Endothelial cell of umbilical vein (primary cell): ENCODE results near the gene ZNF362. TPM values are rescaled to one million over a fixed set of nuclear protein-coding genes. Genes with fewer than 3 reads are reported as not detected.

ENCODE experiments used
- BruUV-seq: library from RNA; stranded (reverse); fragments of 400-500 nt; replicated peaks from 2 replicates; lab custom pipeline; 2021; lab: Mats Ljungman, UMichigan
- CTCF ChIA-PET: fragments of 300-600, 350-600 bp; sonication (Branson Sonifier 250); formaldehyde crosslinking; loops from one replicate; lab custom pipeline; 2021; ENCODE audit warnings: antibody characterized with exemption, inconsistent platforms; lab: Charles Lee
- POLR2A ChIA-PET: fragments of 300-600, 350-600 bp; sonication (Branson Sonifier 250); formaldehyde crosslinking; loops from one replicate; lab custom pipeline; 2021; ENCODE audit warnings: antibody characterized with exemption, inconsistent platforms; lab: Charles Lee
- DNase-seq: peaks from one replicate; pipeline ENCODE4 v3.0.0-alpha.2; 2011; ENCODE audit warnings: low read depth, low spot score
- FAIRE-seq: peaks from 2 replicates; lab custom pipeline; 2011; peaks lifted over from hg19 to GRCh38; lab: Jason Lieb, UNC
- H2AFZ ChIP-seq: 2 replicates; pipeline ENCODE4 v1.6.0; 2012; ENCODE audit warnings: low read depth, low read length, control low read depth, inconsistent platforms
- H3K27ac ChIP-seq: 2 replicates; pipeline ENCODE4 v1.5.1; 2011; ENCODE audit warnings: low read depth, mild to moderate bottlenecking, control low read depth, low read length, moderate library complexity; ENCODE audit not compliant: insufficient read depth
- H3K27me3 ChIP-seq, 2 experiments: 2 replicates each; pipeline versions ENCODE4 v1.6.0 to v1.6.1; 2011; ENCODE audit warnings: low read length in 2 of 2, mixed read lengths in 1 of 2; ENCODE audit not compliant: control insufficient read depth in 2 of 2, insufficient read depth in 2 of 2
- H3K36me3 ChIP-seq, 2 experiments: 2 replicates in 1 of 2; 3 replicates in 1 of 2; pipeline ENCODE4 v1.5.1; 2011; ENCODE audit warnings: low read length in 2 of 2, mild to moderate bottlenecking in 1 of 2, moderate library complexity in 1 of 2; ENCODE audit not compliant: control insufficient read depth in 2 of 2, insufficient read depth in 2 of 2; ENCODE audit errors: extremely low read depth in 1 of 2
- H3K4me1 ChIP-seq: 3 replicates; pipeline ENCODE4 v1.5.1; 2011; ENCODE audit warnings: mild to moderate bottlenecking, low read length; ENCODE audit not compliant: control insufficient read depth, insufficient read depth; ENCODE audit errors: extremely low read depth
- H3K4me2 ChIP-seq: 2 replicates; pipeline ENCODE4 v1.6.1; 2011; ENCODE audit warnings: low read length, control low read depth, mixed read lengths; ENCODE audit not compliant: insufficient read depth
- H3K4me3 ChIP-seq, 3 experiments: fragments of 200-600 bp in 1 of 3; sonication (generic), shearing (Covaris generic) in 1 of 3; replicated peaks in 1 of 3; 2 replicates each; pipeline ENCODE4 v1.5.1; 2011 to 2016; ENCODE audit warnings: control low read depth in 3 of 3, low read length in 3 of 3, mild to moderate bottlenecking in 2 of 3, inconsistent platforms in 1 of 3, low read depth in 1 of 3, moderate library complexity in 1 of 3; ENCODE audit not compliant: insufficient read depth in 1 of 3
- H3K79me2 ChIP-seq: 2 replicates; pipeline ENCODE4 v1.6.0; 2012; ENCODE audit warnings: low read length, inconsistent platforms; ENCODE audit not compliant: control insufficient read depth, insufficient read depth
- H3K9ac ChIP-seq: replicated peaks from 2 replicates; pipeline ENCODE3; 2011; ENCODE audit warnings: low read length, control low read depth; ENCODE audit not compliant: insufficient read depth; ENCODE audit errors: extremely low read depth
- H3K9me1 ChIP-seq: replicated peaks from 3 replicates; pipeline ENCODE4 v1.6.0; 2011; ENCODE audit warnings: mild to moderate bottlenecking, low read length; ENCODE audit not compliant: control insufficient read depth, insufficient read depth; ENCODE audit errors: extremely low read depth
- H3K9me3 ChIP-seq: replicated peaks from 2 replicates; pipeline ENCODE4 v1.5.1; 2012; ENCODE audit warnings: low read length, inconsistent platforms; ENCODE audit not compliant: control insufficient read depth, insufficient read depth
- H4K20me1 ChIP-seq: replicated peaks from 2 replicates; pipeline ENCODE3; 2011; ENCODE audit warnings: mild to moderate bottlenecking, low read length; ENCODE audit not compliant: control insufficient read depth, insufficient read depth; ENCODE audit errors: extremely low read depth
- EZH2 ChIP-seq: IDR thresholded peaks from 2 replicates; pipeline ENCODE4 v1.6.1; 2012; ENCODE audit warnings: borderline replicate concordance, low read depth, mild to moderate bottlenecking, moderate library complexity, low read length, inconsistent platforms; ENCODE audit not compliant: severe bottlenecking
- FOS ChIP-seq: IDR thresholded peaks from 2 replicates; pipeline ENCODE4 v1.6.1; 2011; ENCODE audit warnings: mild to moderate bottlenecking, low read length, moderate library complexity, borderline replicate concordance; ENCODE audit not compliant: insufficient read depth
- GATA2 ChIP-seq: IDR thresholded peaks from 2 replicates; pipeline ENCODE4 v1.7.0; 2011; ENCODE audit warnings: low read depth, mild to moderate bottlenecking, moderate library complexity, mixed read lengths, low read length; ENCODE audit not compliant: insufficient read length, insufficient read depth
- JUN ChIP-seq: IDR thresholded peaks from 2 replicates; pipeline ENCODE4 v1.6.1; 2011; ENCODE audit warnings: borderline replicate concordance, low read depth; ENCODE audit not compliant: insufficient read length, insufficient read depth
- MYC ChIP-seq: IDR thresholded peaks from one replicate; pipeline ENCODE4 v1.6.1; 2011; ENCODE audit warnings: mild to moderate bottlenecking, low read depth, low read length
- POLR2A ChIP-seq: IDR thresholded peaks from 2 replicates; pipeline ENCODE4 v1.6.1; 2012; ENCODE audit warnings: low read depth, mild to moderate bottlenecking, control low read depth, low read length
- POLR2AphosphoS5 ChIP-seq: IDR thresholded peaks from 2 replicates; pipeline ENCODE4 v1.6.1; 2012; ENCODE audit warnings: low read depth, mild to moderate bottlenecking, control low read depth, low read length, moderate library complexity; ENCODE audit not compliant: insufficient read depth
- dilution Hi-C: fragments of 300-500 bp; cut with MboI; formaldehyde crosslinking; loops from one replicate; pipeline ENCODE4 v1.15.0; 2019; ENCODE audit warnings: low sequenced_read_pairs; ENCODE audit not compliant: extremely low pct_ligation_motif_present
- intact Hi-C: fragments of 100-400 bp; cut with micrococcal nuclease; formaldehyde crosslinking; loops from one replicate; pipeline ENCODE4 v1.10.0; 2022
- polyA plus RNA-seq, 4 experiments: library from polyadenylated mRNA; depleted of rRNA in 3 of 4; stranded (reverse) in 3 of 4; unstranded in 1 of 4; fragments of >200 nt; gene quantifications; 2 replicates each; pipeline versions ENCODE4 v1.2.1 to v1.2.3, GENCODE V29; 2011 to 2012; ENCODE audit warnings: missing spikeins in 1 of 4
- total RNA-seq: library from RNA; stranded (reverse); gene quantifications from 2 replicates; pipeline ENCODE4 v1.2.3, GENCODE V29; 2021
- TF ChIP-seq, protein P1 (sequence below): IDR thresholded peaks from 2 replicates; pipeline ENCODE4 v1.6.1; 2011; ENCODE audit not compliant: insufficient read depth, insufficient read length
- TF ChIP-seq, protein P2 (sequence below), 2 donors: IDR thresholded peaks; 1 replicate in 1 of 2; 2 replicates in 1 of 2; pipeline ENCODE4 v1.5.1; 2011; ENCODE audit warnings: low read length in 2 of 2, mild to moderate bottlenecking in 2 of 2, moderate library complexity in 2 of 2, control low read depth in 1 of 2, inconsistent platforms in 1 of 2, low read depth in 1 of 2; ENCODE audit not compliant: insufficient read depth in 1 of 2; ENCODE audit errors: extremely low read depth in 1 of 2

Gene ZNF362
- total and polyA plus RNA-seq, 2 donors (not counting 3 experiments of a cell fraction or from before 2014, with no cell fraction given), result 28.4 to 35.3 TPM

- Histone ChIP-seq H3K36me3 (no peaks in the 10 kb centered on the region), H3K4me1 (no peaks in the 10 kb centered on the region), H3K4me3 (no peak overlapping the region), H3K4me2 (no peak overlapping the region), H4K20me1 (no peaks in the 10 kb centered on the region), H2AFZ (no peak overlapping the region), H3K27me3 (peaks cover 12 to 15% of the 10 kb centered on the region in 2 experiments), H3K27ac (no peak overlapping the region), H3K9me3 (no peaks in the 10 kb centered on the region), H3K79me2 (no peaks in the 10 kb centered on the region), H3K9me1 (no peaks in the 10 kb centered on the region), H3K9ac (no peak overlapping the region)
- TF ChIP-seq GATA2, result no peak
- no peak for TF ChIP-seq EZH2
- TF ChIP-seq JUN, result no peak
- no peak for TF ChIP-seq MYC
- TF ChIP-seq POLR2AphosphoS5, result no peak
- no peak for TF ChIP-seq FOS
- TF ChIP-seq, protein P1, sequence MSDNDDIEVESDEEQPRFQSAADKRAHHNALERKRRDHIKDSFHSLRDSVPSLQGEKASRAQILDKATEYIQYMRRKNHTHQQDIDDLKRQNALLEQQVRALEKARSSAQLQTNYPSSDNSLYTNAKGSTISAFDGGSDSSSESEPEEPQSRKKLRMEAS, result no peak
- TF ChIP-seq, protein P2, sequence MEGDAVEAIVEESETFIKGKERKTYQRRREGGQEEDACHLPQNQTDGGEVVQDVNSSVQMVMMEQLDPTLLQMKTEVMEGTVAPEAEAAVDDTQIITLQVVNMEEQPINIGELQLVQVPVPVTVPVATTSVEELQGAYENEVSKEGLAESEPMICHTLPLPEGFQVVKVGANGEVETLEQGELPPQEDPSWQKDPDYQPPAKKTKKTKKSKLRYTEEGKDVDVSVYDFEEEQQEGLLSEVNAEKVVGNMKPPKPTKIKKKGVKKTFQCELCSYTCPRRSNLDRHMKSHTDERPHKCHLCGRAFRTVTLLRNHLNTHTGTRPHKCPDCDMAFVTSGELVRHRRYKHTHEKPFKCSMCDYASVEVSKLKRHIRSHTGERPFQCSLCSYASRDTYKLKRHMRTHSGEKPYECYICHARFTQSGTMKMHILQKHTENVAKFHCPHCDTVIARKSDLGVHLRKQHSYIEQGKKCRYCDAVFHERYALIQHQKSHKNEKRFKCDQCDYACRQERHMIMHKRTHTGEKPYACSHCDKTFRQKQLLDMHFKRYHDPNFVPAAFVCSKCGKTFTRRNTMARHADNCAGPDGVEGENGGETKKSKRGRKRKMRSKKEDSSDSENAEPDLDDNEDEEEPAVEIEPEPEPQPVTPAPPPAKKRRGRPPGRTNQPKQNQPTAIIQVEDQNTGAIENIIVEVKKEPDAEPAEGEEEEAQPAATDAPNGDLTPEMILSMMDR (IDR thresholded peaks at IDR 0.05; ENCODE audit: extremely low read depth in 1 of 2, insufficient read depth in 1 of 2, low read depth in 1 of 2, low read length in 2 of 2), result no peak
- no peak for TF ChIP-seq POLR2A
- no TSS peak for BruUV-seq
- ChIA-PET CTCF (interaction anchor here (1.1 kb wide), 1 partner anchor 23 kb away, joined by 3 read pairs; no protein-coding TSS in a partner anchor), POLR2A (no interaction called here)
- DNase-seq (no peak), FAIRE-seq (no peak)
- dilution Hi-C loops, result no loop called here
- intact Hi-C loops, result no loop called here
These were observed 14.4 kb upstream of the ZNF362 start for GRCh38 chr1:33241866-33242265.
